Heart left ventricle (tissue), 16 donors: Measurements from ENCODE around the gene PHF20. TPM values are rescaled to one million over a fixed set of nuclear protein-coding genes. Genes with fewer than 3 reads are reported as not detected.

Experiments
- ATAC-seq, 4 donors: fragments of 200-7000 bp; cut with Tn5 transposase; one replicate each; pipeline ENCODE4 v1.9.1; 2020 to 2022; ENCODE audit warnings: moderate library complexity in 4 of 4, mild to moderate bottlenecking in 3 of 4, moderate number of reproducible peaks in 1 of 4
- DNase-seq, 5 donors: peaks; one replicate each; pipeline ENCODE4 v3.0.0-alpha.2; 2020
- H3K27ac ChIP-seq, 12 donors: fragments of 200-600 bp; sonication (generic) in 4 of 12; one replicate each; pipeline versions ENCODE4 v1.5.0 to v1.8.0; 2016 to 2022; ENCODE audit warnings: mild to moderate bottlenecking in 2 of 12
- H3K27me3 ChIP-seq, 9 donors: fragments of 200-600 bp; sonication (generic) in 2 of 9; one replicate each; pipeline versions ENCODE4 v1.5.1 to v1.8.0; 2016 to 2022; ENCODE audit warnings: mild to moderate bottlenecking in 3 of 9
- H3K36me3 ChIP-seq, 9 donors: fragments of 200-600 bp; sonication (generic) in 2 of 9; one replicate each; pipeline versions ENCODE4 v1.5.0 to v1.8.0; 2018 to 2022; ENCODE audit warnings: mild to moderate bottlenecking in 2 of 9
- H3K4me1 ChIP-seq, 12 donors: fragments of 200-600 bp; sonication (generic) in 4 of 12; one replicate each; pipeline versions ENCODE4 v1.5.0 to v1.8.0; 2016 to 2022; ENCODE audit warnings: mild to moderate bottlenecking in 3 of 12
- H3K4me3 ChIP-seq, 12 donors: fragments of 200-600 bp; sonication (generic) in 4 of 12; one replicate each; pipeline versions ENCODE4 v1.5.0 to v1.8.0; 2017 to 2022; ENCODE audit warnings: mild to moderate bottlenecking in 9 of 12, moderate library complexity in 4 of 12
- H3K9me3 ChIP-seq, 12 donors: fragments of 200-600 bp; sonication (generic) in 4 of 12; one replicate each; pipeline versions ENCODE4 v1.5.0 to v1.8.0; 2016 to 2022; ENCODE audit warnings: mild to moderate bottlenecking in 1 of 12
- POLR2A ChIP-seq, 2 donors: fragments of 450-650 bp; IDR thresholded peaks; one replicate each; pipeline ENCODE4 v1.6.1; 2017; ENCODE audit warnings: antibody characterized with exemption in 2 of 2, mild to moderate bottlenecking in 2 of 2, moderate library complexity in 2 of 2
- WGBS, 4 donors: extraction: QIAGEN DNeasy Blood & Tissue Kit in 2 of 4; methylation state at CpG; one replicate each; pipeline versions ENCODE4 v1.1.5 to v1.1.7; 2013 to 2018; 5-methylcytosine and 5-hydroxymethylcytosine counted together
- intact Hi-C, 10 donors: fragments of 100-400 bp; cut with DNase I; formaldehyde crosslinking; loops; one replicate each; pipeline versions ENCODE4 v1.11.1 to v1.14.2; 2022
- polyA plus RNA-seq, 2 donors: library from polyadenylated mRNA; stranded (reverse); fragments of 200-250 nt; gene quantifications; one replicate each; pipeline ENCODE4 v1.2.3, GENCODE V29; 2013
- total RNA-seq, 9 donors: library from RNA; depleted of rRNA in 2 of 9; stranded (reverse); fragments of >200 nt in 2 of 9; fragmentation: NEBNext Ultra II Directional in 3 of 9; extraction: Animal tissue kit (Norgen Biotek cat#: 25700) in 3 of 9; gene quantifications; one replicate each; pipeline versions ENCODE4 v1.1.0 to v1.2.4, GENCODE V29; 2016 to 2023
- TF ChIP-seq, protein P1 (sequence below), 12 donors: fragments of 200-600 bp; sonication (generic) in 4 of 12; IDR thresholded peaks; one replicate each; pipeline versions ENCODE4 v1.5.0 to v1.8.0; 2018 to 2022; ENCODE audit warnings: antibody characterized with exemption in 12 of 12, mild to moderate bottlenecking in 5 of 12
- donor health status: ischemic (EF 13 %, LVEDD 7.1; RV severe dilation, severe dysfunction).
- donor health status: healthy with polysubstance abuse.
- donor health status: DM: no; HTN: yes; CAD: no.
- donor health status: DM: no; HTN: no; CAD: no.
- donor health status: ischemic (EF 25% LVEDD 6.9; RV normal size, moderate dysfunction).
- donor health status: ischemic (EF 25% LVEDD 5.7; RV mildly dilated, moderate dysfunction).
- donor health status: healthy.
- donor health status: DM: yes; HTN: yes; CAD: no.
- donor health status: ischemic (EF 35%, LVEDD 5.7; RV mildly dilated, moderate dysfunction).
- donor health status: nonischemic (EF 11% LVEDD 7.7; RV severe dilation, severe dysfunction).
- donor health status: DM: yes; HTN: yes; CAD: no.
- donor health status: PGD.
- donor health status: ischemic (EF 29% LVEDD 5.4; RV normal size, mild dysfunction).
- donor health status: nonischemic (EF 23%, LVEDD 6.1; RV moderate dilation, normal function).

The PHF20 gene
- total and polyA plus RNA-seq, 11 donors, result 25.8 to 48.9 (median 36.5) TPM

- no peak for ATAC-seq
- no peak for TF ChIP-seq POLR2A (IDR thresholded peaks at IDR 0.05)
- Histone ChIP-seq H3K4me3 (no peak overlapping the region), H3K27me3 (no peaks in the 10 kb centered on the region), H3K9me3 (no peaks in the 10 kb centered on the region), H3K4me1 (peaks cover 15 to 74% (median 63%) of the 10 kb centered on the region in 12 donors), H3K36me3 (peaks cover 0 to 100% (median 100%) of the 10 kb centered on the region in 9 donors), H3K27ac (no peak overlapping the region)
- no peak for DNase-seq
- intact Hi-C loops, result loop anchor here in 3 of 10 donors (10.0 kb wide), 1 partner anchor 154 kb away; no protein-coding TSS in a partner anchor
- WGBS, 4 donors, result 28 to 47% (median 29%) methylated on average over 4 of the region's 4 CpGs
These were observed 41.0 kb upstream of the PHF20 start for GRCh38 chr20:35730583-35731468.

- Histone ChIP-seq H3K9me3 (no peaks in the 10 kb centered on the region), H3K4me3 (no peak overlapping the region), H3K4me1 (peaks cover 21 to 80% (median 69%) of the 10 kb centered on the region in 12 donors), H3K27ac (no peak overlapping the region), H3K36me3 (peaks cover 0 to 100% (median 100%) of the 10 kb centered on the region in 9 donors), H3K27me3 (no peaks in the 10 kb centered on the region)
- 48 to 58% (median 54%) methylated on average over 2 of the region's 2 CpGs for WGBS, 4 donors
- ATAC-seq (no peak), DNase-seq (no peak)
- TF ChIP-seq, protein P1, sequence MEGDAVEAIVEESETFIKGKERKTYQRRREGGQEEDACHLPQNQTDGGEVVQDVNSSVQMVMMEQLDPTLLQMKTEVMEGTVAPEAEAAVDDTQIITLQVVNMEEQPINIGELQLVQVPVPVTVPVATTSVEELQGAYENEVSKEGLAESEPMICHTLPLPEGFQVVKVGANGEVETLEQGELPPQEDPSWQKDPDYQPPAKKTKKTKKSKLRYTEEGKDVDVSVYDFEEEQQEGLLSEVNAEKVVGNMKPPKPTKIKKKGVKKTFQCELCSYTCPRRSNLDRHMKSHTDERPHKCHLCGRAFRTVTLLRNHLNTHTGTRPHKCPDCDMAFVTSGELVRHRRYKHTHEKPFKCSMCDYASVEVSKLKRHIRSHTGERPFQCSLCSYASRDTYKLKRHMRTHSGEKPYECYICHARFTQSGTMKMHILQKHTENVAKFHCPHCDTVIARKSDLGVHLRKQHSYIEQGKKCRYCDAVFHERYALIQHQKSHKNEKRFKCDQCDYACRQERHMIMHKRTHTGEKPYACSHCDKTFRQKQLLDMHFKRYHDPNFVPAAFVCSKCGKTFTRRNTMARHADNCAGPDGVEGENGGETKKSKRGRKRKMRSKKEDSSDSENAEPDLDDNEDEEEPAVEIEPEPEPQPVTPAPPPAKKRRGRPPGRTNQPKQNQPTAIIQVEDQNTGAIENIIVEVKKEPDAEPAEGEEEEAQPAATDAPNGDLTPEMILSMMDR (IDR thresholded peaks at IDR 0.05), result no peak
- TF ChIP-seq POLR2A (IDR thresholded peaks at IDR 0.05), result no peak
- intact Hi-C loops, result loop anchor here in 3 of 10 donors (10.0 kb wide), 1 partner anchor 153 kb away; no protein-coding TSS in a partner anchor
These were observed 40.4 kb upstream of the PHF20 start for GRCh38 chr20:35731469-35731788.

- intact Hi-C loops, result loop anchor here in 4 of 10 donors (1.0 to 10.0 kb wide), 2 partner anchors 19 to 153 kb away; no protein-coding TSS in a partner anchor
- ATAC-seq, result no peak
- no peak for DNase-seq
- no peak overlapping the region for H3K4me3 ChIP-seq
- H3K36me3 ChIP-seq, result peaks cover 0 to 100% (median 100%) of the 10 kb centered on the region in 9 donors
- peaks cover 22 to 84% (median 72%) of the 10 kb centered on the region in 12 donors for H3K4me1 ChIP-seq
- no peak for TF ChIP-seq POLR2A (IDR thresholded peaks at IDR 0.05)
- TF ChIP-seq, protein P1 (IDR thresholded peaks at IDR 0.05), result no peak
- no peaks in the 10 kb centered on the region for H3K27me3 ChIP-seq
- WGBS, 4 donors, result 76 to 87% (median 81%) methylated on average over 24 of the region's 24 CpGs
- H3K27ac ChIP-seq, result no peak overlapping the region
- H3K9me3 ChIP-seq, result no peaks in the 10 kb centered on the region
These were observed 39.8 kb upstream of the PHF20 start for GRCh38 chr20:35731862-35732643.

DNA sequence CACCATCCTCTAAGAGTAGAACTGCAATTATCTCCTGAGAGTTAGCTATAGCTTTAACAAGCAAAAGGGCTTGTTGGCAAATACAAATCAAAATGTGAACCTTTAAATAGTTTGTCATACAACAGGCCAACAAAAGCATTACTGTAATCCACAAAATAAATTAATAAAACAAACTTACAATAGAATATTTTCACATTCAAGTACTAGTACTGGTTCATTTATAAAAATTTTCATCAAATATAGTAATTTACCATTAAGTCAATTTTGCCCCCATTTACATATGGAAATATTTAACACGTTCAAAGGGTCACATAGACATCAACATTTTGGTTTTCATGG lies 39.2 kb upstream of the PHF20 start:
- intact Hi-C loops, result loop anchor here in 4 of 10 donors (1.0 to 10.0 kb wide), 2 partner anchors 19 to 152 kb away; no protein-coding TSS in a partner anchor
- ATAC-seq, result no peak
- H3K27ac ChIP-seq, result no peak overlapping the region
- H3K27me3 ChIP-seq, result no peaks in the 10 kb centered on the region
- 36 to 57% (median 47%) methylated on average over 1 of the region's 1 CpG for WGBS, 4 donors
- TF ChIP-seq, protein P1 (IDR thresholded peaks at IDR 0.05), result no peak
- TF ChIP-seq POLR2A (IDR thresholded peaks at IDR 0.05), result no peak
- H3K36me3 ChIP-seq, result peaks cover 0 to 100% (median 100%) of the 10 kb centered on the region in 9 donors
- H3K4me1 ChIP-seq, result peaks cover 25 to 88% (median 73%) of the 10 kb centered on the region in 12 donors
- H3K4me3 ChIP-seq, result no peak overlapping the region
- no peak for DNase-seq
- no peaks in the 10 kb centered on the region for H3K9me3 ChIP-seq
